Breast epithelium (tissue), 4 donors: ENCODE results near the gene ZNF397. TPM values are rescaled to one million over a fixed set of nuclear protein-coding genes. Genes with fewer than 3 reads are reported as not detected.

ENCODE experiments used
- DNase-seq, 2 donors: peaks; one replicate each; pipeline ENCODE4 v3.0.0-alpha.2; 2019; ENCODE audit warnings: low spot score in 2 of 2
- H3K27ac ChIP-seq, 2 donors: fragments of 200-600 bp; sonication (generic) in 1 of 2; one replicate each; pipeline ENCODE4 v1.5.1; 2016 to 2019; ENCODE audit warnings: mild to moderate bottlenecking in 1 of 2
- H3K27me3 ChIP-seq, 2 donors: fragments of 200-600 bp; sonication (generic) in 1 of 2; one replicate each; pipeline versions ENCODE4 v1.5.1 to v1.6.0; 2017 to 2019; ENCODE audit warnings: control low read depth in 1 of 2, mild to moderate bottlenecking in 1 of 2
- H3K36me3 ChIP-seq: fragments of 200-600 bp; one replicate; pipeline ENCODE4 v1.5.1; 2019
- H3K4me1 ChIP-seq, 2 donors: fragments of 200-600 bp; sonication (generic); one replicate each; pipeline ENCODE4 v1.5.1; 2016 to 2019; ENCODE audit warnings: control low read depth in 1 of 2
- H3K4me3 ChIP-seq, 3 donors: fragments of 200-600 bp; sonication (generic); 1 replicate in 2 of 3; 2 replicates in 1 of 3; pipeline ENCODE4 v1.5.1; 2016 to 2019; ENCODE audit warnings: mild to moderate bottlenecking in 3 of 3, moderate library complexity in 2 of 3
- H3K9me3 ChIP-seq, 2 donors: fragments of 200-600 bp; sonication (generic) in 1 of 2; one replicate each; pipeline ENCODE4 v1.5.1; 2016 to 2019; ENCODE audit warnings: control low read depth in 1 of 2
- POLR2A ChIP-seq: fragments of 450-650 bp; IDR thresholded peaks from one replicate; pipeline ENCODE4 v1.6.1; 2016; ENCODE audit warnings: antibody characterized with exemption, mild to moderate bottlenecking, moderate library complexity
- POLR2AphosphoS5 ChIP-seq, 3 donors: sonication (generic); formaldehyde crosslinking; IDR thresholded peaks; one replicate each; pipeline ENCODE4 v1.6.1; 2017; ENCODE audit warnings: antibody characterized with exemption in 3 of 3
- intact Hi-C: fragments of 100-400 bp; cut with DNase I; formaldehyde crosslinking; loops from one replicate; pipeline ENCODE4 v1.15.1; 2023; ENCODE audit warnings: low total_unique reads
- total RNA-seq, 3 donors: library from RNA; depleted of rRNA; stranded (reverse); fragments of >200 nt; gene quantifications; one replicate each; pipeline ENCODE4 v1.1.0, GENCODE V29; 2016
- TF ChIP-seq, protein P1 (sequence below), 3 donors: fragments of 450-650 bp; IDR thresholded peaks; one replicate each; pipeline ENCODE4 v1.5.1; 2016 to 2017; ENCODE audit warnings: antibody characterized with exemption in 3 of 3, mild to moderate bottlenecking in 3 of 3, moderate library complexity in 3 of 3

The ZNF397 gene
- total RNA-seq, 3 donors from 2014 or later: 27.2 to 44.5 (median 38.0) TPM

DNA sequence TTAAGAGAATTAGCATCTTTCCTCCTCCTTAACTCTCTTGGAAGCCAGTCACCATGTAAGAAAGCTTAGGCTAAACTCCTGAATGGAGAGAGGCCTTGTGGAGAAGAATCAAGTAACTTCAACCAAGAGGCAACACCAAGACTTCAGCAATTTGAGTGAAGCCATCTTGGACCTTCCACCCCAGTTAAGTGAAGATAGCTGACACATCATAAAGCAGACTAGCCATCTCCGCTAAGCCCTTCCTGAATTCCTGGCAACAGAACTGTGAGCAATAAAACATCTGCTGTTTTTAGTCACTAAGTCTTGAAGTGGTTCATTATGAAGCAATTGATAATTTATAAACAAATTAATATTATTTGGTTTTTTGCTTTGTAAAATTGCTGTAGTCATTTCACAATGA lies 1.5 kb upstream of the ZNF397 start:
- peak overlapping the region in 1 of 2 donors; percentile 12 for H3K27ac ChIP-seq
- intact Hi-C loops: loop anchor here (10.0 kb wide), 1 partner anchor 105 kb away; the partner anchor contains the start of gene ZNF24

DNA sequence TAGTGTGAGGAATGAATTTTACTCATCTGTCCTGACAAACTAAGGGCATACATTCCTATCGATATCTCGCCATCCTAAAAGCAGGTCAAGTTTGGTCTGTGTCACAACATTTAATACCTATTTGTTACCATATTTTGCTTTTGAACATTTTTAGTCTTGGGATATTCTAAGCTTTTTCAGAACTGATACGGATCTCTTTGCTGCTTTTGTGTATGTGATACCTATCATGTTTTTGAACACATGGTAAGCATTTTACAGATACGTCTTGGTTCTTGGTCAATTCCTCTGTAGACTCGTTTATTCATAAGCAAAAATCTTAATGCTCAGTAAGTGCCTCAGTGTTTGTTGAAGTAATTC lies 592 bp downstream of the ZNF397 start:
- H3K9me3 ChIP-seq: no peaks in the 10 kb centered on the region
- H3K36me3 ChIP-seq: no peaks in the 10 kb centered on the region
- H3K27ac ChIP-seq: peak overlapping the region; percentile 92 to 99
- peak overlapping the region; percentile 55 to 92 (median 75) for H3K4me3 ChIP-seq
- no peak for DNase-seq
- TF ChIP-seq POLR2A (no peak), POLR2AphosphoS5 (IDR thresholded peaks at IDR 0.05) (no peak)
- TF ChIP-seq, protein P1, sequence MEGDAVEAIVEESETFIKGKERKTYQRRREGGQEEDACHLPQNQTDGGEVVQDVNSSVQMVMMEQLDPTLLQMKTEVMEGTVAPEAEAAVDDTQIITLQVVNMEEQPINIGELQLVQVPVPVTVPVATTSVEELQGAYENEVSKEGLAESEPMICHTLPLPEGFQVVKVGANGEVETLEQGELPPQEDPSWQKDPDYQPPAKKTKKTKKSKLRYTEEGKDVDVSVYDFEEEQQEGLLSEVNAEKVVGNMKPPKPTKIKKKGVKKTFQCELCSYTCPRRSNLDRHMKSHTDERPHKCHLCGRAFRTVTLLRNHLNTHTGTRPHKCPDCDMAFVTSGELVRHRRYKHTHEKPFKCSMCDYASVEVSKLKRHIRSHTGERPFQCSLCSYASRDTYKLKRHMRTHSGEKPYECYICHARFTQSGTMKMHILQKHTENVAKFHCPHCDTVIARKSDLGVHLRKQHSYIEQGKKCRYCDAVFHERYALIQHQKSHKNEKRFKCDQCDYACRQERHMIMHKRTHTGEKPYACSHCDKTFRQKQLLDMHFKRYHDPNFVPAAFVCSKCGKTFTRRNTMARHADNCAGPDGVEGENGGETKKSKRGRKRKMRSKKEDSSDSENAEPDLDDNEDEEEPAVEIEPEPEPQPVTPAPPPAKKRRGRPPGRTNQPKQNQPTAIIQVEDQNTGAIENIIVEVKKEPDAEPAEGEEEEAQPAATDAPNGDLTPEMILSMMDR (IDR thresholded peaks at IDR 0.05): no peak
- intact Hi-C loops: no loop called here
- no peaks in the 10 kb centered on the region for H3K4me1 ChIP-seq
- no peaks in the 10 kb centered on the region for H3K27me3 ChIP-seq

More for the DNA sequence above, 1.5 kb upstream of the ZNF397 start:
- TF ChIP-seq, protein P1 (IDR thresholded peaks at IDR 0.05): no peak
- TF ChIP-seq POLR2AphosphoS5 (IDR thresholded peaks at IDR 0.05) (no peak), POLR2A (no peak)
- DNase-seq: no peak
- no peaks in the 10 kb centered on the region for H3K36me3 ChIP-seq
- no peak overlapping the region for H3K4me3 ChIP-seq
- no peaks in the 10 kb centered on the region for H3K9me3 ChIP-seq
- H3K27me3 ChIP-seq: no peaks in the 10 kb centered on the region
- H3K4me1 ChIP-seq: no peaks in the 10 kb centered on the region

DNA sequence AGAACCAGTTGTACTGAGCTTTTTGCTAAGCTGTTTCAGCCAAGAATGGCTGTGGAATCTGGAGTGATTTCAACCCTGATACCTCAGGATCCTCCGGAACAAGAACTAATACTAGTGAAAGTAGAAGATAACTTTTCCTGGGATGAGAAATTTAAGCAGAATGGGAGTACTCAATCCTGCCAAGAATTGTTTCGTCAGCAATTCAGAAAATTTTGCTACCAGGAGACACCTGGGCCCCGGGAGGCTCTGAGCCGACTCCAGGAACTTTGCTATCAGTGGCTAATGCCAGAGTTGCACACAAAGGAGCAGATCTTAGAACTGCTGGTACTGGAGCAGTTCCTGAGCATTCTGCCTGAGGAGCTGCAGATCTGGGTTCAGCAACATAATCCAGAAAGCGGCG lies 1.6 kb downstream of the ZNF397 start:
- no peak overlapping the region for H3K4me3 ChIP-seq
- intact Hi-C loops: no loop called here

DNA sequence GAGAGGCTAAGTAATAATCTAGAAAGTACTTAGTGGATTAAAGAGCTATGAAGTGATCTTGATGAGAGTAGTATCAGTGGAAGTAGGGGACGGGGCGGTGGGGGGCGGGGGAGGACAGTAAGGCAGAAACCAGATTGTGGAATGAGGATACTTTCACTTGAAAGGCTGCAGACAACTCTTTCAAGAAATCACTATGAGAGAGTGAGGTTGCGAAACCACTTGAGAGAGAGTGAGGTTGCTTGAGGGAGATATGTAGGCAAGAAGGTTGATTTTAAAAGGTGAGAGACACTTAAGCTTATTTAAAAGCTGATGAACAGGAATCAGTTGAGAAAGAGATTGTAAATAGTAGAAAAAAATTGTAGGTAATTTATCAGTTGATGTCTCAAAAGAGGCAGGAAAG lies 3.8 kb downstream of the ZNF397 start:
- Histone ChIP-seq H3K4me1 (no peaks in the 10 kb centered on the region), H3K4me3 (no peak overlapping the region), H3K36me3 (peaks cover 4% of the 10 kb centered on the region), H3K27ac (no peak overlapping the region), H3K9me3 (no peaks in the 10 kb centered on the region), H3K27me3 (no peaks in the 10 kb centered on the region)
- no peak for TF ChIP-seq POLR2A
- TF ChIP-seq POLR2AphosphoS5 (IDR thresholded peaks at IDR 0.05): no peak
- TF ChIP-seq, protein P1 (IDR thresholded peaks at IDR 0.05): no peak
- no peak for DNase-seq
- intact Hi-C loops: no loop called here

More for the DNA sequence above, 1.6 kb downstream of the ZNF397 start:
- Histone ChIP-seq H3K27me3 (no peaks in the 10 kb centered on the region), H3K9me3 (no peaks in the 10 kb centered on the region), H3K27ac (peak overlapping the region; percentile 8 to 22), H3K4me1 (no peaks in the 10 kb centered on the region), H3K36me3 (no peaks in the 10 kb centered on the region)
- TF ChIP-seq POLR2AphosphoS5 (IDR thresholded peaks at IDR 0.05): no peak
- TF ChIP-seq POLR2A: no peak
- TF ChIP-seq, protein P1 (IDR thresholded peaks at IDR 0.05): no peak
- no peak for DNase-seq

DNA sequence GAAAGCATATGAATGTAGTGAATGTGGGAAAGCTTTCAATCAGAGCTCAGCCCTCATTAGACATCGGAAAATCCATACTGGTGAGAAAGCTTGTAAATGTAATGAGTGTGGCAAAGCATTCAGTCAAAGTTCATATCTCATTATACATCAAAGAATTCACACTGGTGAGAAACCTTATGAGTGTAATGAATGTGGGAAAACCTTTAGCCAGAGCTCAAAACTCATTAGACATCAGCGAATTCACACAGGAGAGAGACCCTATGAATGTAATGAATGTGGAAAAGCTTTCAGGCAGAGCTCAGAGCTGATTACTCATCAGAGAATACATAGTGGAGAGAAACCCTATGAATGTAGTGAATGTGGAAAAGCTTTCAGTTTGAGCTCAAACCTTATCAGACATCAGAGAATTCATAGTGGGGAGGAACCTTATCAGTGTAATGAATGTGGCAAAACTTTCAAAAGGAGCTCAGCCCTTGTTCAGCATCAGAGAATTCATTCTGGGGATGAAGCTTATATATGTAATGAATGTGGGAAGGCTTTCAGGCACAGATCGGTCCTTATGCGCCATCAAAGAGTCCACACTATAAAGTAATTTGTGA lies 5.0 kb downstream of the ZNF397 start:
- TF ChIP-seq, protein P1 (IDR thresholded peaks at IDR 0.05): no peak
- TF ChIP-seq POLR2AphosphoS5 (IDR thresholded peaks at IDR 0.05): no peak
- Histone ChIP-seq H3K4me3 (no peak overlapping the region), H3K36me3 (peaks cover 4% of the 10 kb centered on the region), H3K27ac (no peak overlapping the region), H3K4me1 (no peaks in the 10 kb centered on the region), H3K27me3 (no peaks in the 10 kb centered on the region), H3K9me3 (no peaks in the 10 kb centered on the region)
- no peak for DNase-seq
- intact Hi-C loops: no loop called here
